ENCODE results near the gene PNPLA7.

DNA sequence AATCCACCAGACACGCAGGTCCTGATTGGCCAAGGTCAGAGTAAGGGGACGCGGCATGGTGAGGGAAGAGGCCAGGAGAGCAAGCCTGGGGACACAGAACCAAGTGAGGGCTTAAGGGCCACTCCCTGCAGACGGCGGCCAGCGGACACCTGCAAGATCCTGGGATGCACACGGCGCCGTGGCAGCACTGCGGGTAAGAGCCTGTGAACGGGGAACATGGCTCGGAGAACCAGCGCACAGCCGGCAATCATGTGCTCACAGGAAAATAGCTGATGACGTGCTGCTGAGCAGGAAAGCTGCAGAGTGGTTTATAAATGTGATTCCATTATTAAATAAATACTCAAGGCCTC, 64.1 kb downstream of the PNPLA7 start:
- TF ChIP-seq, protein P1, sequence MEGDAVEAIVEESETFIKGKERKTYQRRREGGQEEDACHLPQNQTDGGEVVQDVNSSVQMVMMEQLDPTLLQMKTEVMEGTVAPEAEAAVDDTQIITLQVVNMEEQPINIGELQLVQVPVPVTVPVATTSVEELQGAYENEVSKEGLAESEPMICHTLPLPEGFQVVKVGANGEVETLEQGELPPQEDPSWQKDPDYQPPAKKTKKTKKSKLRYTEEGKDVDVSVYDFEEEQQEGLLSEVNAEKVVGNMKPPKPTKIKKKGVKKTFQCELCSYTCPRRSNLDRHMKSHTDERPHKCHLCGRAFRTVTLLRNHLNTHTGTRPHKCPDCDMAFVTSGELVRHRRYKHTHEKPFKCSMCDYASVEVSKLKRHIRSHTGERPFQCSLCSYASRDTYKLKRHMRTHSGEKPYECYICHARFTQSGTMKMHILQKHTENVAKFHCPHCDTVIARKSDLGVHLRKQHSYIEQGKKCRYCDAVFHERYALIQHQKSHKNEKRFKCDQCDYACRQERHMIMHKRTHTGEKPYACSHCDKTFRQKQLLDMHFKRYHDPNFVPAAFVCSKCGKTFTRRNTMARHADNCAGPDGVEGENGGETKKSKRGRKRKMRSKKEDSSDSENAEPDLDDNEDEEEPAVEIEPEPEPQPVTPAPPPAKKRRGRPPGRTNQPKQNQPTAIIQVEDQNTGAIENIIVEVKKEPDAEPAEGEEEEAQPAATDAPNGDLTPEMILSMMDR (IDR thresholded peaks at IDR 0.05): no peak
- TF ChIP-seq POLR2A (IDR thresholded peaks at IDR 0.05): no peak

All from lower leg skin (tissue), 3 donors.